KOPT-K1 (cell line): ENCODE measurements around the gene MS4A4E.
"Not testable (repeated sequence)": the region's sequence is repeated elsewhere in the genome, so short reads cannot be mapped to it uniquely, and the experiment has no call there.

ENCODE experiments used
- H3K27ac ChIP-seq: fragments of 200-600 bp; sonication (generic); 2 replicates; pipeline ENCODE4 v1.5.1; 2016; ENCODE audit warnings: antibody characterized with exemption, mild to moderate bottlenecking, low read depth, low read length; ENCODE audit not compliant: poor library complexity, severe bottlenecking
- H3K36me3 ChIP-seq: fragments of 200-600 bp; sonication (generic); 2 replicates; pipeline ENCODE4 v1.5.1; 2017; ENCODE audit warnings: antibody characterized with exemption, mild to moderate bottlenecking, low read length, moderate library complexity; ENCODE audit not compliant: insufficient read depth
- H3K9me3 ChIP-seq: fragments of 200-600 bp; sonication (generic); 2 replicates; pipeline ENCODE4 v1.5.1; 2017; ENCODE audit warnings: antibody characterized with exemption, low read length, mild to moderate bottlenecking; ENCODE audit not compliant: insufficient read depth, poor library complexity, severe bottlenecking

MS4A4E gene

GRCh38 chr11:60251485-60252212 is 8.7 kb upstream of the MS4A4E start:
- H3K36me3 ChIP-seq, result no peaks in the 10 kb centered on the region
- H3K27ac ChIP-seq, result no peak overlapping the region

GRCh38 chr11:60241786-60242185 is 1.2 kb downstream of the MS4A4E start:
- Histone ChIP-seq H3K9me3 (no peaks in the 10 kb centered on the region), H3K36me3 (no peaks in the 10 kb centered on the region), H3K27ac (no peak overlapping the region)

More at GRCh38 chr11:60251485-60252212, 8.7 kb upstream of the MS4A4E start:
- H3K9me3 ChIP-seq, result peaks cover 15% of the 10 kb centered on the region

GRCh38 chr11:60240662-60241061 is 2.3 kb downstream of the MS4A4E start:
- no peaks in the 10 kb centered on the region for H3K36me3 ChIP-seq
- no peak overlapping the region for H3K27ac ChIP-seq
- H3K9me3 ChIP-seq, result no peaks in the 10 kb centered on the region

- Histone ChIP-seq H3K9me3 (no peaks in the 10 kb centered on the region), H3K36me3 (no peaks in the 10 kb centered on the region), H3K27ac (no peak overlapping the region)
Observed at GRCh38 chr11:60235321-60235720, 7.6 kb downstream of the MS4A4E start.

GRCh38 chr11:60230681-60231080 is 12.3 kb downstream of the MS4A4E start:
- H3K36me3 ChIP-seq, result no peaks in the 10 kb centered on the region
- H3K27ac ChIP-seq, result no peak overlapping the region
- no peaks in the 10 kb centered on the region for H3K9me3 ChIP-seq

GRCh38 chr11:60222141-60222540 is 20.8 kb downstream of the MS4A4E start:
- Histone ChIP-seq H3K36me3 (no peaks in the 10 kb centered on the region), H3K9me3 (no peaks in the 10 kb centered on the region), H3K27ac (no peak overlapping the region)

- Histone ChIP-seq H3K36me3 (no peaks in the 10 kb centered on the region), H3K9me3 (no peaks in the 10 kb centered on the region), H3K27ac (no peak overlapping the region)
Observed at GRCh38 chr11:60221692-60222091, 21.2 kb downstream of the MS4A4E start.

- H3K27ac ChIP-seq, result no peak overlapping the region
- H3K36me3 ChIP-seq, result no peaks in the 10 kb centered on the region
- H3K9me3 ChIP-seq, result no peaks in the 10 kb centered on the region
Observed at GRCh38 chr11:60221181-60221580, 21.8 kb downstream of the MS4A4E start.

- Histone ChIP-seq H3K9me3 (no peaks in the 10 kb centered on the region), H3K36me3 (no peaks in the 10 kb centered on the region), H3K27ac (no peak overlapping the region)
Observed at GRCh38 chr11:60214386-60214785, 28.6 kb downstream of the MS4A4E start.

- Histone ChIP-seq H3K27ac (no peak overlapping the region), H3K36me3 (no peaks in the 10 kb centered on the region), H3K9me3 (no peaks in the 10 kb centered on the region)
Observed at GRCh38 chr11:60211206-60211605, 31.7 kb downstream of the MS4A4E start.

GRCh38 chr11:60209977-60210376 is 33.0 kb downstream of the MS4A4E start:
- Histone ChIP-seq H3K36me3 (no peaks in the 10 kb centered on the region), H3K27ac (no peak overlapping the region), H3K9me3 (no peaks in the 10 kb centered on the region)

- no peaks in the 10 kb centered on the region for H3K9me3 ChIP-seq
- H3K36me3 ChIP-seq, result no peaks in the 10 kb centered on the region
Observed at GRCh38 chr11:60208951-60209350, 34.0 kb downstream of the MS4A4E start.

GRCh38 chr11:60208146-60208895 is 34.6 kb downstream of the MS4A4E start:
- no peak overlapping the region for H3K27ac ChIP-seq
- H3K9me3 ChIP-seq, result no peaks in the 10 kb centered on the region
- no peaks in the 10 kb centered on the region for H3K36me3 ChIP-seq

More at GRCh38 chr11:60208951-60209350, 34.0 kb downstream of the MS4A4E start:
- no peak overlapping the region for H3K27ac ChIP-seq

- Histone ChIP-seq H3K9me3 (peaks cover 7% of the 10 kb centered on the region), H3K27ac (no peak overlapping the region), H3K36me3 (no peaks in the 10 kb centered on the region)
Observed at GRCh38 chr11:60206616-60207015, 36.3 kb downstream of the MS4A4E start.

- Histone ChIP-seq H3K36me3 (no peaks in the 10 kb centered on the region), H3K27ac (no peak overlapping the region), H3K9me3 (peaks cover 7% of the 10 kb centered on the region)
Observed at GRCh38 chr11:60204922-60205321, 38.0 kb downstream of the MS4A4E start.

- not testable (repeated sequence) for H3K36me3 ChIP-seq, H3K9me3 ChIP-seq, H3K27ac ChIP-seq
Observed at GRCh38 chr11:60201334-60201733, 41.6 kb downstream of the MS4A4E start.
